CD1c-positive myeloid dendritic cell (primary cell): ENCODE results near the gene SMOC1.
A peak's percentile ranks its signal among the peaks of the same experiment; 100 is the strongest.

Experiments
- DNase-seq: peaks from one replicate; pipeline ENCODE4 v3.0.0-alpha.2; 2016; ENCODE audit errors: extremely low spot score

SMOC1 gene

DNA sequence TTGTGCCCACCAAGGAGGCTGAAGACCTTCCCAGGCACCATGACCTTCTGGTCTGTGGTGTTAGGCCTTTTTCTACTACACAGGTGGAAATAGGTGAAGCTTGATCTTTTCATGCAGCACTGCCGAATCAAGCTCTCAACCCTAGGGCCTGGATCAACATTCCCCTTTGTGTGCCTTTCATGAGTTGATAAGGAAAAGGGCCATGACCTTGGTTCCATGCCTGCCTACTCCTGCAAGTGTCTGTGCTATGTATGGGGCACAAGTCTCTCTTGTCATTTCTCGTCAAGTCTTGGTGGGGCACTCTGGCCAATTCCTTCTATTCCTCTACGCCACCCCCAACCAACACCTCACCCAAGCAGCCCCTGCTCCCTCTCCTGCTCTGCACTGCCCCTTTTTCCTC lies 155.0 kb downstream of the SMOC1 start:
- no peak for DNase-seq

DNA sequence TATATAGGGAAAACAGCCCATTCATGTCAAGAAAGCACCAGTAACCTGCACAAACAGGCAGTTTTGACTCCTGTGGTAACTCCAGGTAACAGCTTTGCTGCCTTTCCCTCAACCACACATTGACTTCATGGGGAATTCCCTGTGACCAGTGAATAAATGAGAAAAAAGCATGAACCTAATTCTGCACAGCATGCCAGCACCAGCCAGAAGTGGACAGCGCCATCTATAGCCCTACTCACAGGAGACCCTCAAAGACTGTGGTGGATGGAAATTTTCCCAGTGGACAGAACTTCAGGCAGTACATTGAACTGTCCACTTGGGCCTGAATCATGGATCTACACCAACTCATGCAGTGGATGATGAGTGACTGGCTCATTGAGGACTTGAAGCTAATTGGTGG lies 157.4 kb downstream of the SMOC1 start:
- DNase-seq: no peak

GRCh38 chr14:70043001-70043400 lies 163.8 kb downstream of the SMOC1 start:
- no peak for DNase-seq

- DNase-seq: no peak
Observed at GRCh38 chr14:70045310-70045709, 166.1 kb downstream of the SMOC1 start.

GRCh38 chr14:70045844-70046535 lies 166.8 kb downstream of the SMOC1 start:
- no peak for DNase-seq

DNA sequence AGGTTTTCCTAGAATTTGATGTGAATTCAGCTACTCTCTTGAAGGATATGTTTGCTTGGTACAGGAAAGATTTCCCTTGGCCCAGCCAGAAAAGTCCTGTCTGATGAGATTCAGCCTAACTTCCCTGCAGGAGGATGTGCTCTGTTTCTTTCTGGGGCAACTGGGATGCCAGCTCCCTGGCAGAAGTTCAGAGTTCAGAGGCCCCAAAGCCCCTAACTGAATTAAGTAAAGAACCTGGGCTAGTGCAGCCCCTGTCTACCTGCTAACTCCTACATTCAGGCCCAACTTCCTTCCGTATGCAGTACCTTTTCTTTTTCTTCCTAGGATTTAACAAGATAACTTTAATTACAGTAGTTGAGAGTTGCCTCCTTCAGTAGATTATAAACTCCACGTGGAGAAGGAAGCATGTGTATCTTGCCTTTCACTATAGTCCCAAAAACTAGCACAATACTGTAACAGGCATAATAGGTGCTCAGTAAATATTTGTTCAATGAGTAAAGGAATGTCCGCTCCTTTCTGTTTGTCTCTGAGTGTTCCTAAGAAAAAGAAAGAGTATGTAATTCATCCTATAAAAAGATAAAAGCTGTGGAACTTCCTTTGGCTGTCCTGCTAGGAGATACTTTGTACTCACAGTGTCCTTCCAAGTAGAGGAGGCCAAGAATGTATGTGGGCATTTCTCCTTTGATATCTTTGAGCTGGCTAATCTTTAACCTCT lies 168.5 kb downstream of the SMOC1 start:
- DNase-seq: no peak

DNA sequence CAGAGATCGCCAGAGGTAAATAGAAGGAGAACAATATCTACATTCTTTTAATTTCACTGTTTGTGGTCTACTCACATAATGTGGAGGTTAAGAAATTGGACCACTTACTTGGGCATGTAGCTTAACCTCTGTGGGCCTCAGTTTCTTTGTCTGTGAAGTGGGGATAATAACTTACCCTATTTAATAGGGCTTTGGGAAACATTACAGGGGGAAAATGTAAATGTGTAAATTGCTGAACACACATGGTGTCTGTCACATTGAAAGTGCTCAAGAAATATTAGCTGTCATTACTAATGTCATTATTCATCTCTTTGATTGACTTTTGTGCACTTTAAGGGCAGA lies 169.1 kb downstream of the SMOC1 start:
- no peak for DNase-seq

- DNase-seq: no peak
Observed at GRCh38 chr14:70049605-70050004, 170.4 kb downstream of the SMOC1 start.

DNA sequence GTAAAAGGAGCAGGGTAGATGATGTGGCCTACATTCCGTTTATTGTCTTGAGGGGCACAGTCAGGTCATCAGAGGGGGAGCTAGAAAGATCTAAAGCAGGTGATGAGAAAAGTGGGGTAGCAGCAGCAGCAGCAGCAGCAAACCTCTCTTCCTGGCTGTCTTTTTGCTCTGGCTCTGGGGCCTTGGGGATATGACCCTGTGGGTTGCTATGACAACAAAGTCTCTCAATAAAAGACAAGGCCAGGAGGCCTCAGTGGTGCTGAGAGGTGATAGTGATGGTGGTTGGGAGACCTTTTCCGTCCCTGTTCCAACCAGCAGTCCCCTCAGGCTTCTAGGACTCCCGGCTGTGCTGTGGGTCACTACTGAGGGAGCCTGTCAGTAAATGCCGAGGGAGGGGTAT lies 170.9 kb downstream of the SMOC1 start:
- DNase-seq: no peak

GRCh38 chr14:70052990-70053389 lies 173.8 kb downstream of the SMOC1 start:
- DNase-seq: peak; percentile 9

- no peak for DNase-seq
Observed at GRCh38 chr14:70057519-70058136, 178.4 kb downstream of the SMOC1 start.

DNA sequence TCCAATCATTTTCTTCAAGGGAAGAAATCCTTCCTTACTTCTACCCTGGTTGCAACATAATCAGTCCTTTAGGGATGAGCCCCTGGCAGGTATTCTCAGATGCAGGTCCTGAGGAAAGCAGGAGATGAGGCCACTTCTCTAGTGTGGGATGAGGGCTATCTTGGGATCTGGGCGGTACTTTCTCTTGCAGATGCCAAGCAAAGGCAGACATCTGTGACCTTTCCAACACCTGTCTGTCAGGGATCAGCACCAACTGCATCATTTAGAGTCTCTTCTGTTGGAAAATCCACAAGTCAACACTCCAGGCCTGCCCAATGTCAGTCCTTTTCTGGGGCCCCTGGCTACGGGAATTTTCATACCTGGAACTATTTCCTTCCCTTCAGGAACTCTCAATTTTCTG lies 180.3 kb downstream of the SMOC1 start:
- DNase-seq: no peak

DNA sequence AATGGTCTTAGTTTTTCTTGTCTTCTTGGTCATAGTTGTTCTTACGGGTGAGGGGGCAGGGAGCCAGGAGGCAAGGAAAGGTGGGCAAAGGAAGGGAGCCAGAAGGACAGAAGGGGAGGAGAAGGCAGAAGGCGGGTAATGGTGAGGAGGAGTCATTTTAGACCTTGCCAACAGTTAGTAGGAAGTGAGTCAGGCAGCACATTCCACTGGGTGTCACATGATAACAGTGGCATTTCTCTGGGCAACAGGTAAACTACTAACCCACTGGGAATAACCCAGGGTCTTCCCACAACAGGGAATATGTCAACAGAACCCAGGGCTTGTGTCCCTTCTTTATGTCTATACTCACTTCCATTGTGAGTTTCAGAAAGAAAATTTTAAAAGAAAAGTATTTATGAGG lies 181.9 kb downstream of the SMOC1 start:
- no peak for DNase-seq

- DNase-seq: no peak
Observed at GRCh38 chr14:70064136-70064865, 185.1 kb downstream of the SMOC1 start.

GRCh38 chr14:70067810-70068209 lies 188.6 kb downstream of the SMOC1 start:
- no peak for DNase-seq

DNA sequence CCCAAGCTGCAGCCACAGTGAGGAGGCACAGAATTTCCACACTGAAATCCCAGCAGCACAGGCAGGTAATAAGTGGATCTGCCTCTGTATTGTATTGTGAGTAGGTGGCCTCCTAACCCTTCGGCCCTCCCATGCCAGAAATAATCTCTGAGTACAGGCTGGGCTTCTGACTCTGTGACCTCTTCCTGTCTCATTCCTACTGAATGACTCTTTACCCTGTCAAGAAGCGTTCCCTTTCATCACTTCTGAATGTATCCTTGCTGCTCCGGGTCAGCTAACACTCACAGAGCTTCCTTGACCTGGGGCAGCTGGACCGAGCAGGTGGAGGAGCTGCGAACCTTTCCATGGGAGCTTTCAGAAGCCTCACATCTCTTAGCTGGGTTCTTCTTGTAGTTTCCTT lies 190.0 kb downstream of the SMOC1 start:
- no peak for DNase-seq

DNA sequence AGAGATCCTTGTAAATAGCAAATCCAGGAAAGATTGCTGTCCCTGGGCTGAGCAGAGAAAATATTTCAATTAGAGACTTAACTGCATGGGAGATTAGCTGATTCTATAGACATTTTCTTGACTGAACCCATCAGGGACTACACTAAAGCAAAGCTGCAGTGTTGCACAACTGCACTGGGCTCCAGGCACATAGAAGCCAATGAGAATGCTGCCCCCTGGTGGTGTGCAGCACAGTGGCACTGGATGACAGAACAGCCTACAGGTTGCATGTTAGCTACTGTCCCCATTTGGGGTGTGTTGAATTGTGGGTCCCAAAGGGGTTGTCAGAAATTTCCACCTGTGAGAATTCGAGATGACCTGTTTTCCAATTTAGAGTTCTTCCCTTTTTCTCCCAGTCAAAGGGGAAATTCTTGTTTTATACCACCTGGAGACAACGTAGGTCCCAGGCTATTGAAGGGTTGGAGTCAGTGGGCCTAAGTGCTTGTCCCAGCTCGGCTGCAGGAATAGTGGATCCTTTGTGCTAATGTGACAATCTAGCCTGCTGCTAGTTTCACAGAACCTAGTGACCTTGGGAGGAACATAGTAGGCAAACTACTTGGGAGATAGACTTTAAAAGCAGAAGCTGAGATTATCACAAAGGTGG lies 194.8 kb downstream of the SMOC1 start:
- DNase-seq: peak; percentile 68

- DNase-seq: no peak
Observed at GRCh38 chr14:70077005-70077404, 197.8 kb downstream of the SMOC1 start.

GRCh38 chr14:70077720-70078119 lies 198.5 kb downstream of the SMOC1 start:
- no peak for DNase-seq

- no peak for DNase-seq
Observed at GRCh38 chr14:70078329-70078728, 199.1 kb downstream of the SMOC1 start.

- no peak for DNase-seq
Observed at GRCh38 chr14:70080076-70080475, 200.9 kb downstream of the SMOC1 start.
